ENCODE data around the gene RAD51B.

RAD51B gene

GRCh38 chr14:68771631-68772030 is 952.1 kb downstream of the RAD51B start:
- no peak for DNase-seq (ENCODE audit: low read depth in 2 of 2)

- DNase-seq (ENCODE audit: low read depth in 2 of 2), result no peak
Observed at GRCh38 chr14:68772761-68773381, 953.3 kb downstream of the RAD51B start.

- no peak for DNase-seq (ENCODE audit: low read depth in 2 of 2)
Observed at GRCh38 chr14:68774771-68775613, 955.4 kb downstream of the RAD51B start.

- DNase-seq (ENCODE audit: low read depth in 2 of 2), result no peak
Observed at GRCh38 chr14:68775614-68776126, 956.1 kb downstream of the RAD51B start.

- no peak for DNase-seq (ENCODE audit: low read depth in 2 of 2)
Observed at GRCh38 chr14:68777644-68778043, 958.1 kb downstream of the RAD51B start.
